ENCODE measurements around the gene CACFD1.

CACFD1 gene
- 0.37 to 6.2 (median 3.7) reads per million in 18 experiments for total RNA-seq

DNA sequence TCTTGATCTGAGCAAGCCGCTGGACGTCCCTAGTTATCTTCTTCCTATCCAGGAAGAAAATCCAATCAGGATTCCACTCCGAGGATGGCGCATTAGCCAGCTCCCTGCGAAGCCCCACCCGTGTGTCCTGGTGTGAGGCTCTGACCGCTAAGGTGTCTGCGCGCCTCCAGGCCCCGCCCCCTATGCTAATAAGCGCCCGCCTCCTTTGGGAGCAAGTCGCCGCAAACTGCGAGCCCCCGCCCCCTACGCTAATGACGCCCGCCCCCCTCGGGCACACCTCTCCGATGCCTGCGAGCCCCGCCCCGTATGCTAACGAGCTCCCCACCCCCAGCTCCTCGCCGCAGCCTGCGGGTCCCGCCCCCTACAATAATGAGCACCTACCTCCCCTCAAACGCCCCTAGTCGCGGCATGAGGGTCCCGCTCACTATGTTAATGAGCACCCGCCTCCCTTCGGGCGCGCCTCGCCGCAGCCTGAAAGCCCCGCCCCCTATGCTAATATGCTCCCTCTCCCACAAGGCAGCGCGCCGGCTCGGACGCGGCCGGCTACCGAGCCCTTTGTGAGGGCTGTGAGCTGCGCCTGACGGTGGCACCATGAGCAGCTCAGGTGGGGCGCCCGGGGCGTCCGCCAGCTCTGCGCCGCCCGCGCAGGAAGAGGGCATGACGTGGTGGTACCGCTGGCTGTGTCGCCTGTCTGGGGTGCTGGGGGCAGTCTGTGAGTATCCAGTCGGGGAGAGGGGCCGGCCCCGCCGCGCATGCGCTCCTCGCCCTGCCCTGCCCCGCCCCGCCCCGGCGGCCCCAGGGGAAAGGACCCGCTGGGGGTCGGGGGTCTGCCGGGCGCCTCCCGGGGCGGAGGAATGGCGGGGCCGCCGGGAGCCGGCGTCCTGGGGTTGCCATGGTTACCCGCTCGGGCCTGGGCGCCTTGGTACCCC is at the start of gene CACFD1:
TSS of gene CACFD1 (plus strand) at position 503 of the 929 bp plus-strand sequence. CDS start at position 592, 89 bp downstream.
- peak; percentile 84 to 92 for DNase-seq

DNA sequence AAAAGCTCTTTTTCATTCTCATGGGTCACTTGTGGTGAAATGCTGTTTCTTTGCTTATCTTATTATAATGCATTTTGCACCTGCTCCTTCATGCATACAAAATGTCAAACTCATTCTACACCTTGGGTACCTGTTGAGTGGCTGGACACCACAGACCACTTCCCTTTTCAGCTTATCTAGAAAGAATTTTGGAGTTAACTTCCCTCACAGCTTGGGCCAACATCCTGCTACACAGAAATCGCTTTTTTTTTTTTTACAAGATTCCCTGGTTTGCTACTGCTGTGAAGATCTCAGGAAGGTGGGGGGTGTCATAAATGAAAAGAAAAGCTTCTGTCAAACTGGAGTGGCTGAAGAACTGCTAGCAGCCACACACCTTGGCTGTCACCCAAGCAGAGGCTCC is 44.6 kb upstream of the CACFD1 start:
- no peak for DNase-seq

DNA sequence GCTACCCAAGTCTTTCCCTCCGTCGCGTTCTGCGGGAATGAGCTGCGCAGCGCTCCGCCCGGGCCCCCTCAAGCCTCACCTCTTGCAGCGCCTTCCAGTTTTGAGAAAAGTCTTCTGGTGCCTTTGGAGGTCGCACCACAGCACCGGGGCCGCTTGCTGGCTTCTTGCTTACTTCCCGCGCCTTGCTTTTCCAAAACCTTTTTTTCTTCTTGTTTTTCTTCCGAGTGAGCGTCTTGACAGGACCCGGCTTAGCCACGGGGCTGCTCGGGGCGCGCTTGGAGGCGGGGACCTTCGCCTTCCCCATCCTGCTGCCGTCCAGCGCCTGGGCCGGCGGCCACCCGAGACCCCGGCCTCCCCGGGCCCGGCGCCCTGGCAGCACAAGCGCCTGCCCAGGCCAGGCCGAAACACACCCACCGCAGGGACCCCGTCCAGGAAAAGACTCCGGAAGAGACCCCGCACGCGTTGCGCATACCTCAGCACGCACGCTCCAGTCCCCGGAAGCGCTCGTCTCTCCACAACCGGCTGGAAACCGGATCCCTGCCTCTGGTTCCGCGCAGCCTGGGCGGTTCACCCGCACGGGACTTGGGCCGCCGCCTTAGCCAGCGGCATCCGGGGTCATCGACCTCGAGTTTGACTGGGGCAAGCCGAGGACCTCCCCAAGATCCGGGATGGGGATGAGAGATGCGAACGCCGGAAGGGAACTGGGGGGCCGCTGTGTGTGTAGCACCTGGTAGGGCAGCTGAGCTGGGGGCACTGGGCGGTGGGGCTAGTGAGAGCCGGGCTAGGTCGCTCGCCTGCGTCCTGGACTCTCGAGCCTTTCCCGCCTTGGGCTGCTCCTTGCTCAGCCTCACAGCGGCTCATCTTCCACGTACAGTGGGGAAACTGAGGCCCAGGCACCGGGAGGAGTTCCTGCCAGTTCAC is 42.0 kb upstream of the CACFD1 start, which contains the start of gene REXO4:
TSS of gene REXO4 (minus strand) at position 470 of the 921 bp plus-strand sequence. CDS start at position 304, 166 bp downstream.
- peak; percentile 84 to 87 for DNase-seq

DNA sequence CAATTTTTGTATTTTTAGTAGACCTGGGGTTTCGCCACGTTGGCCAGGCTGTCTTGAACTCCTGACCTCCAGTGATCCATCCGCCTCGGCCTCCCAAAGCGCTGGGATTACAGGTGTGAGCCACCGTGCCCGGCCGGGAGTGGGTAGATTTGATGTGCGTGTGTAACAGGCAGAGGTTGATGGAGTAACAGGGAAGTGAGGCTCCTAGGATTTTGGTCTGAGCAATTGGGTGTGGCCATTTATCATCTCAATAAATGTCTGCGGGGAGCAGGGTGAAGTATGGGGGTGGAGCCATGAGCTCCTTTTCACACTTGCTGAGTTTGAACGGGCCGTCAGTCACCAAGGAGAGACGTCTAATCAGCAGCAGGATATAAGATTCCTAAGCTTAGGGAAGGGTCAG is 40.8 kb upstream of the CACFD1 start:
- no peak for DNase-seq

DNA sequence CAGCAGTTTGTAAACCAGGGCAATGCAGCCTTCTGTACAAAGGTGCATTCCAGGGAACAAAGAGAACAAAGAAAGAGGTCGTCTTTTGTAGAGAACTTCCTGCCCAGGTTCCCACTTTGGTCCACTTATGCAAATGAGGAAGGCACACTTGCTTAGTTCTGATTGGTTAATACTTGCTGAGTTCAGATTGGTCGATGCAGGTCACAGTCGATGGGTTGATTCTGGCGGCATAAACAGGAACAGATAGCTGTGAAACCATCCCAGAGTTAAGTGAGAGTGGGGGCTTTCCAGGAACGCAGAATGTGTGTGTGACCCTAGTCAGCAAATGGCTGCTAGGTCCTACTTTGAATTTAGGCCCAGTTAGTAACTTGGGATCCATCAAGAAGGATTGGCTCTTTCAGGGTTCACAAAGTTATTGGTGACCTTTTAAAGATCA is 39.4 kb upstream of the CACFD1 start:
- DNase-seq, result peak; percentile 6 to 18

DNA sequence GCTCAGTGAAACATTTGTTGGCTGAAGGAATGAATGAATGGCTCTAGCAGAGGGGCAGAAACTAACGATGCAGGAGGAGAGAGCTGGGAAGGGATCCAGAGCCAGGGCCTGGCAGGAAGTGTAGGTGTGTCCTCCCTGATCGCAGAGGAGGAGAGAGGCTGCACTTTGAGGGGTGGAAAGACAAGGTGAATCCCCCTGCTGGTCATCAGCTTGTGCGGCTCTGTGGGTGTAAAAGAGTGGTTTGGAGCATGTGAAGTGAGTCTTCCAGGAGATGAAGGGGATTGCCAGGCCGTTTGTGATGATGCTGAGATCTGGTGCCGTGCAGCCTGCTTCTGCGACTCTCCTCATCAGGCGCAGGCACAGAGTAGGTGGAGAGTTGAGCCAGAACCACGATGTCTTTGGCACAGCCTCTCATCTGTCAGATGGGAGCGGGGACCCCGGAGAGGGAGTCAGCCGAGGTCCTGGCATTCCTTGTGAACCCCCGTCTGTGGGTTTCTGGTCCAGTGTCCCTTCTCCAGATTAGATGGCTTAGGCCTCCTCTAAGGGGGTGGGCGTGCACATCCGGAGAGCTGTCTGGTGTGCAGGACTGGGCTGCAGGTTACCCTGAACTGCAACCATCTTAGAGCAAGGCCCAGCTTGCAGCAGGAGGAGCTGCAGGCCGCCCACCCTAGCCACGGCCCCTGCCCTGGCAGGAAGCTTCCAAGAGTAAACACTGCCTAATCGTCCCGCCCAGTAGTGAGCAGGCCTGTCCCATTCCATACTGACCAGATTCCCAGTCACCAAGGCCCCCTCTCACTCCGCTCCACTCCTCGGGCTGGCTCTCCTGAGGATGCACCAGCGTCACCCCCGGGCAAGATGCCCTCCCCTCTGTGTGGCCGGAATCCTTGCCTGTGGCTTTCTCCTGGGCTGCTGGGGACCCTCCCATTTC is 37.9 kb upstream of the CACFD1 start, which contains the start of gene ADAMTS13:
TSS of gene ADAMTS13 (plus strand) at position 753 of the 928 bp plus-strand sequence. CDS start at position 830, 77 bp downstream.
- no peak for DNase-seq

DNA sequence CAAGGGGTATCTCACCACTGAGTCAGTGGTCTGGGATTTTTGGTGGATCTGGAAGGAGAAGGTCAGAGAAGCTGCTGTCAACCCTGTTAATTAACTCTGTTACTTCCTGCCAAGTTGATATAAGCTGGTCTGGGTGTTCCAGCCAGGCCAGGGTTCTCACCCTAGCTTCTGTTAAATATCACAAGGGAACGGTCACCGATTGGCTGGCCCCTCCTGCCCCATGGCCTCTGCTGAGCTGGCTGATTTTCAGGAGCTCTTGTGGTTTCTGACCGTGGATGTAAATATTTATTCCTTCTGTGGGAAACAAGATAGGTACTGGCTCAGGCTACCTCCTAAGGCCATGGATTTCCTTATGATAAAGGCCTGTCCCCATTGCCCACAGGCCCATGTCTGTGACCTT is 36.6 kb upstream of the CACFD1 start:
- no peak for DNase-seq

DNA sequence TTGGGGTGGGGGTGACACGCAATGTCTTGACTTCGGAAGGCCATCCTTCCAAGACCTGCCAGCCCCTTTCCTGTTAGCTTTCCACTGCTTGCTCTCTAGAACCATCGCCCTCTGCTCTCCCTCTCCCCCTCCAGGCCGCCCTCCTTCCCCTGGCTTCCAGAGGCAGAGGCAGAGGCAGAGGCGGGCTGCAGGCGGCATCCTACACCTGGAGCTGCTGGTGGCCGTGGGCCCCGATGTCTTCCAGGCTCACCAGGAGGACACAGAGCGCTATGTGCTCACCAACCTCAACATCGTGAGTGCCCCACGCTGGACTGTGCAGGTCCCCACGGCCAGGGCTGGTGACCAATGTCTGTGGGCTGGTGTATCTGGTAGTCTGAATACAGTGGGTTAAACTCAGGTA is 35.6 kb upstream of the CACFD1 start:
- no peak for DNase-seq

DNA sequence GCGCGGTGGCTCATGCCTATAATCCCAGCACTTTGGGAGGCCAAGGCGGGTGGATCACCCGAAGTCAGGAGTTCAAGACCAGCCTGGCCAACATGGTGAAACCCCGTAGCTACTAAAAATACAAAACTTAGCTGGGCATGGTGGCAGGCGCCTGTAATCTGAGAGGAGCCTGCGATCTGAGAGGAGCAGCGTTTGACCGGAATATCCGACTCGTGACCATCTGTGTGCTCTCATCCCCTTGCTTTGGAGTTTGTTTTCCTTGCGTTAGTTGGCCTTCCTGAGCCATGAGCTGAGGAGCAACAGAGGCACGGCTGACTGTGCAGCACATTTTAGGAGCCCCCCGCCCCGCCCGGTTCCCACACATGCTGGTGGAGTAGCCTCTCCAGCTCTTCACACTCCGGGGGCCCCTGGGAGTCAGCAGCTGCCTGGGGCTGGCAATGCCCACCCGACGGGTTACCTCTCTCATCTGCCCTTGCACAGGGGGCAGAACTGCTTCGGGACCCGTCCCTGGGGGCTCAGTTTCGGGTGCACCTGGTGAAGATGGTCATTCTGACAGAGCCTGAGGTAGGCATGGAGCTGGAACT is 34.6 kb upstream of the CACFD1 start:
- no peak for DNase-seq

DNA sequence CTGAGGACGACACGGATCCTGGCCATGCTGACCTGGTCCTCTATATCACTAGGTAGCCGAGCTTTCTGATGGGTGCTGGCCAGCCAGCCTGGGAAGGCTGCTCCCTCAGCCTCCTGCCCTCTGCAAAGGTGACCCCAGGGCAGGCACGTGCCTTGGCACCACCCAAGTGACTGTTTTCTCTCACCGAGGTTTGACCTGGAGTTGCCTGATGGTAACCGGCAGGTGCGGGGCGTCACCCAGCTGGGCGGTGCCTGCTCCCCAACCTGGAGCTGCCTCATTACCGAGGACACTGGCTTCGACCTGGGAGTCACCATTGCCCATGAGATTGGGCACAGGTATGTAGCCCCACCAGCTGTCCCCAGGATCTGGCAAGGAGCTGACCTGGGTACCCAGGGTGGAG is 33.8 kb upstream of the CACFD1 start:
- DNase-seq, result no peak

DNA sequence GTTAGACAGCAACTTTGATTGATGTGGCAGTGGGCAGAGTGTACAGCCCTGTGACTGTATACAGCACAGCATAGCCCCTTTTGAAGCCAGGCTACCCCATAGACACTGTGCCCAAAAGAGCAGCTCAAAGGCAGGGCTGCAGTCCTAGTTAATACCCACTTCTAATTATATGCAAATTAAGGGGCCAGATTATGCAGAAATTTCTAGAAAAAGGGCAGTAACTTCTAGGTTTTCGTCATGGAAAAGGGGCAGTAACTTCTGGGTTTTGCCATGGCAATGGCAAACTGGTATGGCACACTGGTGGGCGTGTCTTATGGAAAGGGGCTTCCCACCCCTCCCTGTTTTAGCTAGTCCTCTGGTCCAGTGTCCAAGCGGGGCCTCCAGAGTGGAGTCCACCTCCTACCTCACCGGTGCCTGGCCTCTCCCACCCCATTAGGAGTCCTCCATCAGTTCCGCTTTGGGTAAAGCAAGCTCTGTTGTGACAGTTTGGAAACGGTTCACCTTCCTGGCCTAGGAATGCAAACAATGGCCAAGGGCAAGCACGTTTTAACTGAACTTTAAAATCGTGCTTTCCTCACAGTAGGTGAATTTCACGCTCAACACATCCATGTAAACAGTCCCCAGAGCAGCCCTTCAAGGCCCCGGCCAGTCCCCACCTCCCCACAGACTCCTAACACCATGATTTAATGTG is 32.0 kb upstream of the CACFD1 start:
- no peak for DNase-seq

DNA sequence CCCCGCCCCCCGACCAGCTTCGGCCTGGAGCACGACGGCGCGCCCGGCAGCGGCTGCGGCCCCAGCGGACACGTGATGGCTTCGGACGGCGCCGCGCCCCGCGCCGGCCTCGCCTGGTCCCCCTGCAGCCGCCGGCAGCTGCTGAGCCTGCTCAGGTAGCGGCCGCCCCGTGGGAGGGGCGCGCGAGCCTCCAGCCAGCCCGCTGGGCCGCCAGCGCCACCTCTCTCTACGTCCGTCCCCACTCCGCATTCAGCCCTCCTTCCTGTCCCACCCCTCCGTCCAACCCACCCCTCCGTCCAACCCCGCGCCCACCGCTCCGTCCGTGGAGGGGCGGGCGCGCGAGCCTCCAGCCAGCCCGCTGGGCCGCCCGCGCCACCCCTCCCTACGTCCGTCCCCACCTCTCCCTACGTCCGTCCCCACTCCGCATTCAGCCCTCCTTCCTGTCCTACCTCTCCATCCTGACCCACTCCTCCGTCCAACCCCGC is 31.1 kb upstream of the CACFD1 start:
- no peak for DNase-seq

DNA sequence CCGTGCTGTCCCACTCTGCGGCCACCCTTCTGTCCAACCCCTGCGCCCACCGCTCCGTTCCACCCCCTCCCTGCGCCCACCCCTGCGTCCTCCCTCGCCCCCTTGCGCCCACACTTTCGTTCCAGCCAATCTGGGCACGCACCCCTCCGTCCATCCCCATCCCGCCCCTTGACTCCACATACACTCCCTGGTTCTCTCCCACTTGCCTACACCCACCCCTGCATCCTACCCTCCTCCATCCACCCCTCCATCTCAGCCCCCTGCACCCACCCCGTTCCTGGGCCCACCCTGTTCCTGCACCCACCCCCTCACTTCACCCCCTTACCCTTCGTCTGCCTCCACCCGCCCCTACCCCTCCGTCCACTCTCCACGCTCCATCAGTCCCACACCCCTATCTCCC is 30.6 kb upstream of the CACFD1 start:
- DNase-seq, result no peak

DNA sequence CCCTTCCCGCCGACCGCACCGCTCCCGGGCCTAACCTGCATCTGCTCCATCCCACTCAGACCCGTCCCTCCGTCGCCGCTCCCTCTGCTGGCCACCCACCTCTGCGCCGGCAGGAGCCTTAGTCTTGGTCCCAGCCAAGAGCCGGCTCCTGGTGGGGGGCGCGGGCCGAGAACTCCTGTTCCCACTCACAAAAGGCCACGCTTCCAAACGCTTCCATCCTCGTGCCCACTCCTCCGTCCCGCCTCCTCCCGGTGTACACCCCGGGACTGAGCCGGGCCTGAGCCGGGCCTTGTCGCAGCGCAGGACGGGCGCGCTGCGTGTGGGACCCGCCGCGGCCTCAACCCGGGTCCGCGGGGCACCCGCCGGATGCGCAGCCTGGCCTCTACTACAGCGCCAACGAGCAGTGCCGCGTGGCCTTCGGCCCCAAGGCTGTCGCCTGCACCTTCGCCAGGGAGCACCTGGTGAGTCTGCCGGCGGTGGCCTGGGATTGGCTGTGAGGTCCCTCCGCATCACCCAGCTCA is 30.1 kb upstream of the CACFD1 start:
- DNase-seq, result no peak

DNA sequence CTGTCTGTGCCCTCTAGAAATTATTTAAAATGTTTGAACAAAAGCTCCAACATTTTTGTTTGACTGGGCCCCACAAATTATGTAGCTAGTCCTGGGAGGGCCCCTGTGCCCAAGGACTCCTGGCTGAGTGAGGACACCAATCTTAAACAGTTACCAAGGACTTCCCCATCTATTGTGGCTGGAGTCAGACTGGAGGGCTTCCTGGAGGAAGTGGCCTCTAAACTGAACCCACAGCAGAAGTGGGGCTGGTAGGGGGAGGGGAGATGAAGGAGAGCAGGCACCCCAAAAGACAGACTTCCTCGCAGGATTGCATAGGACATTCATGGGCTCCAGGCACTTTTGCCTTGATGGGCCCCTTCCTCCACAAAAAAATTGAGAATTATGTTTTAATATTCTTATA is 29.5 kb upstream of the CACFD1 start:
- peak in 1 of 2 donors; percentile 2 for DNase-seq

DNA sequence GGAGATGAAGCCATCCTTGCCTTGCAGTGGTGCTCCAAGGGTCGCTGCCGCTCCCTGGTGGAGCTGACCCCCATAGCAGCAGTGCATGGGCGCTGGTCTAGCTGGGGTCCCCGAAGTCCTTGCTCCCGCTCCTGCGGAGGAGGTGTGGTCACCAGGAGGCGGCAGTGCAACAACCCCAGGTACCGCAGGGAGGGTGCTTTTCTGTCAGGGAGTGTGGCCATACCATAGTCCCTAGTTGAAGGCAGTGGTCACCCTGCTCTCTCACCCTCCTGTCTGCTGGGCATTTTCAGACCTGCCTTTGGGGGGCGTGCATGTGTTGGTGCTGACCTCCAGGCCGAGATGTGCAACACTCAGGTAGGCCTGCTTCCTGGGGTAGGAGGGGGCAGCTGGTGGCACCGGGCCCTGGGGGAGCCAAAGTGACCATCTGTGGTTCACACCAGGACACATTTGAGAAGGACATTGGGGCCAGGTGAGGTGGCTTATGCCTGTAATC is 26.4 kb upstream of the CACFD1 start:
- DNase-seq, result no peak

DNA sequence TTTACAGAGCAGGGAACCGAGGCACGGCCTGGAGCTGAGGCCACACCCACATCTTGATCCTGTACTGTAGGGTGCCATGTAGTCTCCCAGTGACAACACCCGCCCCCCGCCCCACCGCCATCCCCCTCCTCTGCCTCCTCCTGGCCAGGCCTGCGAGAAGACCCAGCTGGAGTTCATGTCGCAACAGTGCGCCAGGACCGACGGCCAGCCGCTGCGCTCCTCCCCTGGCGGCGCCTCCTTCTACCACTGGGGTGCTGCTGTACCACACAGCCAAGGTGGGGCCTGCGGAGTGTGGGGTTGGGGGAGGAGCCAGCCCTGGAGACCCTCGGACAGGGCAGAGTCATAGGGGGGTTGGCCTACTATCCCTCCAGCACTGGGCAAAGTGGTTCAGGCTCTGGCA is 23.1 kb upstream of the CACFD1 start:
- no peak for DNase-seq

DNA sequence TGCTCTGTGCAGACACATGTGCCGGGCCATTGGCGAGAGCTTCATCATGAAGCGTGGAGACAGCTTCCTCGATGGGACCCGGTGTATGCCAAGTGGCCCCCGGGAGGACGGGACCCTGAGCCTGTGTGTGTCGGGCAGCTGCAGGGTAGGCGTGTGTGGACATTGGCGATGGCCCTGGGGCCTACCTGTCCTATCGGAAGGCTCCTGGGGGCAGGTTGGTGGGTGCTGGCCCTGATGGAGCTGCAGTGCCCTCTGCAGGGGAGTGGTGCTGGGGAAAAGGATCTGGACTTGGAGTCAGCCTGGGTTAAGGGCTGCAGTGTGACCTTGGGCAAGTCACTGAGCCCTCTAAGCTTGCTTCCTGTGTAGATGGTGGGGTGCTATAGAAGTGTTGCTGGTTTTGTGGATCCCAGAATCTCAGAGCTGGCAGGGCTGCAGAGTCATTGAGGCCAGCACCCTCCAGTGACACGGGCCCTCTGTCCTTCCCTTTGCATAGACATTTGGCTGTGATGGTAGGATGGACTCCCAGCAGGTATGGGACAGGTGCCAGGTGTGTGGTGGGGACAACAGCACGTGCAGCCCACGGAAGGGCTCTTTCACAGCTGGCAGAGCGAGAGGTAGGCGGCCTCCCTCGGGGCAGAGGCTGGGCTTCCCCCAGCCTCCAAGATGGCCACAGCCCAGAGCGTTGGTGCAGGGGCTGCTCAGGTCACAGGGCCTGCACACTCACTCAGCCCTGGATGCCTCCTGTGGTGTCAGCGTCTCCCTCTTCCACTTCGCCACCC is 21.8 kb upstream of the CACFD1 start:
- DNase-seq, result no peak

DNA sequence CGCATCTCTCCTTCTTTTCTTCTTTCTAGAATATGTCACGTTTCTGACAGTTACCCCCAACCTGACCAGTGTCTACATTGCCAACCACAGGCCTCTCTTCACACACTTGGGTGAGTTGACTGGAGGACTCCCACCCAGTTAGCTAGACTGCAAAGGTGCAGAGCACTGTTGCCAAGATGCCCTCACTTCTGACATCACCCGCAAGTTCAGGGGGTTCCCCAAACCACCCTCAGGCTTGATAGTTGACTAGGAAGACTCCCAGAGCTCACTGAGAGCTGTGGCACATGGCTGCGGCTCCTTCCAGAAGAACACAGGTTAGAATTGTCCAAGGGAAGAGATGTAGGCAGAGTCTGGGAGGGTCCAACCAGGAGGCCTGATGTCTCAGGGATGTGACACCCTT is 20.4 kb upstream of the CACFD1 start:
- no peak for DNase-seq

Measured in inflammatory macrophage (primary cell).